BE2C (cell line): ENCODE data around the gene DIS3L2.
"Not testable (repeated sequence)": the region's sequence is repeated elsewhere in the genome, so short reads cannot be mapped to it uniquely, and the experiment has no call there.

Experiments used
- DNase-seq: peaks from one replicate; pipeline ENCODE4 v3.0.0-alpha.2; 2020
- H3K27me3 ChIP-seq: fragments of 250-450 bp; sonication (Bioruptor Pico); 2 replicates; pipeline ENCODE4 v1.5.1; 2020; ENCODE audit warnings: mild to moderate bottlenecking
- H3K36me3 ChIP-seq: fragments of 250-450 bp; sonication (Bioruptor Pico); 2 replicates; pipeline ENCODE4 v1.5.1; 2020; ENCODE audit warnings: mild to moderate bottlenecking
- H3K4me1 ChIP-seq: fragments of 250-450 bp; sonication (Bioruptor Pico); 2 replicates; pipeline ENCODE4 v1.5.1; 2020
- H3K4me3 ChIP-seq: 2 replicates; pipeline ENCODE4 v1.5.1; 2011; ENCODE audit warnings: low read depth, low read length
- H3K9me3 ChIP-seq: fragments of 250-450 bp; sonication (Bioruptor Pico); 2 replicates; pipeline ENCODE4 v1.5.1; 2020
- CTCF ChIP-seq: IDR thresholded peaks from 2 replicates; pipeline ENCODE4 v1.5.1; 2012; ENCODE audit warnings: mild to moderate bottlenecking, low read depth, low read length

Gene DIS3L2

GRCh38 chr2:232028071-232028470, 66.6 kb downstream of the DIS3L2 start:
- H3K4me1 ChIP-seq: no peaks in the 10 kb centered on the region
- no peak overlapping the region for H3K4me3 ChIP-seq
- H3K9me3 ChIP-seq: no peaks in the 10 kb centered on the region
- no peak for TF ChIP-seq CTCF
- peaks cover 6% of the 10 kb centered on the region; the same call in 1 of the 2 replicates for H3K36me3 ChIP-seq
- no peak for DNase-seq
- no peaks in the 10 kb centered on the region for H3K27me3 ChIP-seq

- Histone ChIP-seq H3K4me1 (no peaks in the 10 kb centered on the region), H3K9me3 (no peaks in the 10 kb centered on the region), H3K27me3 (no peaks in the 10 kb centered on the region), H3K36me3 (peaks cover 3% of the 10 kb centered on the region; the same call in 1 of the 2 replicates), H3K4me3 (no peak overlapping the region)
- DNase-seq: no peak
- TF ChIP-seq CTCF: no peak
These were observed 67.1 kb downstream of the DIS3L2 start for GRCh38 chr2:232028631-232029030.

GRCh38 chr2:232029346-232029745, 67.8 kb downstream of the DIS3L2 start:
- Histone ChIP-seq H3K36me3 (no peaks in the 10 kb centered on the region; the same call in 1 of the 2 replicates), H3K9me3 (no peaks in the 10 kb centered on the region), H3K4me3 (no peak overlapping the region), H3K4me1 (no peaks in the 10 kb centered on the region), H3K27me3 (no peaks in the 10 kb centered on the region)
- no peak for DNase-seq
- no peak for TF ChIP-seq CTCF

- peak; percentile 55 for TF ChIP-seq CTCF
- Histone ChIP-seq H3K9me3 (no peaks in the 10 kb centered on the region), H3K36me3 (no peaks in the 10 kb centered on the region; the same call in 1 of the 2 replicates), H3K4me1 (no peaks in the 10 kb centered on the region), H3K4me3 (no peak overlapping the region), H3K27me3 (no peaks in the 10 kb centered on the region)
- DNase-seq: no peak
These were observed 68.7 kb downstream of the DIS3L2 start for GRCh38 chr2:232030229-232030628.

GRCh38 chr2:232035292-232035691, 73.8 kb downstream of the DIS3L2 start:
- H3K9me3 ChIP-seq, H3K36me3 ChIP-seq, H3K4me1 ChIP-seq, H3K27me3 ChIP-seq, H3K4me3 ChIP-seq, DNase-seq: not testable (repeated sequence)

- not testable (repeated sequence) for H3K27me3 ChIP-seq, H3K4me3 ChIP-seq, DNase-seq, H3K36me3 ChIP-seq, H3K9me3 ChIP-seq, H3K4me1 ChIP-seq
These were observed 75.4 kb downstream of the DIS3L2 start for GRCh38 chr2:232036876-232037275.

GRCh38 chr2:232038251-232038880, 76.9 kb downstream of the DIS3L2 start:
- no peaks in the 10 kb centered on the region for H3K27me3 ChIP-seq
- no peak for DNase-seq

More at GRCh38 chr2:232038251-232038880, 76.9 kb downstream of the DIS3L2 start:
- Histone ChIP-seq H3K36me3 (peaks cover 10% of the 10 kb centered on the region; the same call in 1 of the 2 replicates), H3K9me3 (no peaks in the 10 kb centered on the region), H3K4me1 (peaks cover 9% of the 10 kb centered on the region), H3K4me3 (no peak overlapping the region)
- TF ChIP-seq CTCF: no peak
